C4-2B (cell line): ENCODE measurements around the gene CYFIP1.

ENCODE experiments used
- H3K27ac ChIP-seq: fragments of 450-650 bp; 2 replicates; pipeline ENCODE4 v1.5.1; 2017
- ZFX ChIP-seq: fragments of 450-650 bp; IDR thresholded peaks from 2 replicates; pipeline ENCODE4 v1.6.1; 2017
- TF ChIP-seq, protein P1 (sequence below): fragments of 450-650 bp; conservative IDR thresholded peaks from 2 replicates; pipeline ENCODE4 v1.5.1; 2017; ENCODE audit warnings: mild to moderate bottlenecking

The CYFIP1 gene

DNA sequence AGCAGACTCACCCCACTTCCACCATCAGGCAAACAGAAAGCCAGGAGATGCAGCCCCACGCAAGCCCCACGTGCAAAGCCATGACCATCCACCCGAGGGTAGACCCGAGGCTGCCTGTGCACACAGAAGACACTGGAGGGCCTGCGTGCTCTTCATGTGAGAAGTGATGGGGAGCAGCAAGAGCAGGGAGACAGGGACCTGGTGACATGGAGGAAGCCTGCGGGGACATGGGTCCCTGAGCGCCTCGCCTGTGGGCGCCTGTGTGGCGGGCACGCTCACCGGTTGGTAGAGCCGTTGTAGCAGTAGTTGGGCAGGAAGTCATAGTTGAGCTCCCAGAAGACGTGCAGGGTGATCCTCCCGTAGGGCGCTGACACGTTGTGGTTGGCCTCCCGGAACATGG is 76.7 kb downstream of the CYFIP1 start:
- TF ChIP-seq ZFX, result no peak
- no peak overlapping the region for H3K27ac ChIP-seq

DNA sequence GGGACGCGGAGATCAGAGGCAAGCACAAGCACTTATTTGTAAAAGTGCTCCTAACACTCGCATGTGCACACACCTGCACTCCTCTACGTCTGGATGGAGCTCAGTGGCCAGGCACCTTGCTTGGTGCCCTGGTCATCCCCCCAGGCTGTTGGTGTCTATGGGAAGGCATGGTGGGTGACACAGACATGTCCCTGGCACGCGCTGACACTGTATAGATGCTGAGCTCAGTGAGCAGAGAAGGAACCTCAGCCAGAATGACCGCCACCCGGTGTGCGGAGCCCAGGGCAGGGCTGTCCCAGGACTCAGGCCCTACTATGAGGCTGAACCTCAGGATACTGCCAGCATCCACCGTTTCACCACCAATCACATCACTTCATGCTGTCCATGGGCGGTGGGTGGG is 77.2 kb downstream of the CYFIP1 start:
- TF ChIP-seq ZFX, result no peak
- TF ChIP-seq, protein P1, sequence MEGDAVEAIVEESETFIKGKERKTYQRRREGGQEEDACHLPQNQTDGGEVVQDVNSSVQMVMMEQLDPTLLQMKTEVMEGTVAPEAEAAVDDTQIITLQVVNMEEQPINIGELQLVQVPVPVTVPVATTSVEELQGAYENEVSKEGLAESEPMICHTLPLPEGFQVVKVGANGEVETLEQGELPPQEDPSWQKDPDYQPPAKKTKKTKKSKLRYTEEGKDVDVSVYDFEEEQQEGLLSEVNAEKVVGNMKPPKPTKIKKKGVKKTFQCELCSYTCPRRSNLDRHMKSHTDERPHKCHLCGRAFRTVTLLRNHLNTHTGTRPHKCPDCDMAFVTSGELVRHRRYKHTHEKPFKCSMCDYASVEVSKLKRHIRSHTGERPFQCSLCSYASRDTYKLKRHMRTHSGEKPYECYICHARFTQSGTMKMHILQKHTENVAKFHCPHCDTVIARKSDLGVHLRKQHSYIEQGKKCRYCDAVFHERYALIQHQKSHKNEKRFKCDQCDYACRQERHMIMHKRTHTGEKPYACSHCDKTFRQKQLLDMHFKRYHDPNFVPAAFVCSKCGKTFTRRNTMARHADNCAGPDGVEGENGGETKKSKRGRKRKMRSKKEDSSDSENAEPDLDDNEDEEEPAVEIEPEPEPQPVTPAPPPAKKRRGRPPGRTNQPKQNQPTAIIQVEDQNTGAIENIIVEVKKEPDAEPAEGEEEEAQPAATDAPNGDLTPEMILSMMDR, result no peak
- no peak overlapping the region for H3K27ac ChIP-seq

DNA sequence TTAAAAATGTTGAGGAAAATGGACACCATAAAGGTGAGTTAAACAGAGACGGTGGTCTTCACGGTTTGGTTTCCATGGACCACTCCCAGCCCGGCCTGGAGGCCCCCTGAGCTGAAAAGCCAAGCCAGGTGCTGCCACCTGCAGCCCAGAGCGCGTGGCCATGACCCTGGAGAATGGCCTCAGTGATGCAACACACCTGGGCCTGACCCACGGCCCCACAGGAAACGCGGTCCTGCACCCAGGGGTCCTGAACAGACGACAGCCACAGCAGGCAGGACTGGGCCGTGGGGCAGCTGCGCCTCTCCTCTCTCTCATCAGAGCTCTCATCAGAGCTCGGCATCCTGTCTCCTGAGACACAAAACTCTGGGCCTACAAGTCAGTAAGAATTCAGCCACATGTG is 77.6 kb downstream of the CYFIP1 start:
- no peak overlapping the region for H3K27ac ChIP-seq
- TF ChIP-seq, protein P1, result no peak
- no peak for TF ChIP-seq ZFX

DNA sequence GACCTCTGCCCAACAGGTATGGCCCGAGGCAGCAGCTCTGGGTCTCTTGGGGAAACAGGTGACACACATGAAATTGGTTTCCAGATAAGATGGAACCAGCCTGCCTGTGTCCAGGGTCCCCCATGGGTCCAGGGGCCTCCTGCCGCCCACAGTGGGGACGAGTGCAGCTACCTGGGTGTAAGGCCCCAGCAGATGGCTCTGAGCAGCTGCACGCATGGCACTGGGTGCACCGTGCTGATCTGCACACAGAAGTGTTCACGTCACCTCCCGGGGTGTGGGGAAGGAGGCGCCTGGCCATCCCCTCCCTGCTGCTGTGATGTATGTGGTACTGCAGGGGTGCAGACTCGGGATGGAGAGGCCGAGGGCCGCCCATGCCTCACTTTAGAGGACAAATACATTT is 78.1 kb downstream of the CYFIP1 start:
- TF ChIP-seq, protein P1, result no peak
- no peak for TF ChIP-seq ZFX
- no peak overlapping the region for H3K27ac ChIP-seq

DNA sequence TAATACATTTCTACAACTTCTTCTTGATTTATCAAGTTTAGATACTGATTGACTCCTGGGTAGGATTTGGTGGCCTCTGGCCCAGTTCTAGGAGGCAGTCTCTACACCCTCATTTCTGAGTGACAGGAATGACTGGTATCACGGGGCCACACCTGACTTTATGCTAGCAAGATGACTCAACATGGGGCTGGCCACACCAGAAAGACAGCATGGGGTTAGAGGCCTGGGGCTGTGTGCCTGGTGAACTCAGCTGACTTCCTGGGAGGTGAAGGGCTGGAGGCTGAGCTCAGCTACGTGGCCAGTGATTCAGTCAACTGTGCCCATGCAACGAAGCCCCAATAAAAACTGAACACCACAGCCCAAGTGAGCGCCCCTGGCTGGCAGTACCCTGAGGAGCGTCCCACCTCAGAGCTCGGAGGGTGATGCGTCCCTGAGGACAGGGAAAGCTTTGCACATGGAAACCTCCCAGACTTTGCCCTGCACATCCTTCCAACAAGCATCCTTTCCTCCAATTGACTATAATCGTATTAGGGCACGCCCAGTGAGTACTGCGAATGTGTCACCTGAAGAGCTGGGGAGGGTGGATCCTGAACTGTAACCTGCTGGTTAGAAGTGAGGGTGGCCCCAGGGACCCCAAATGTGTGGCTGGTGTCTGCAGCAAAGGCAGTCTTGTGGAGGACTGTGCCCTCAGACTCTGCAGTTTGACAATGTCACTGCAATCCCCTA is 84.5 kb downstream of the CYFIP1 start:
- no peak overlapping the region for H3K27ac ChIP-seq
- no peak for TF ChIP-seq ZFX
- TF ChIP-seq, protein P1, result no peak

DNA sequence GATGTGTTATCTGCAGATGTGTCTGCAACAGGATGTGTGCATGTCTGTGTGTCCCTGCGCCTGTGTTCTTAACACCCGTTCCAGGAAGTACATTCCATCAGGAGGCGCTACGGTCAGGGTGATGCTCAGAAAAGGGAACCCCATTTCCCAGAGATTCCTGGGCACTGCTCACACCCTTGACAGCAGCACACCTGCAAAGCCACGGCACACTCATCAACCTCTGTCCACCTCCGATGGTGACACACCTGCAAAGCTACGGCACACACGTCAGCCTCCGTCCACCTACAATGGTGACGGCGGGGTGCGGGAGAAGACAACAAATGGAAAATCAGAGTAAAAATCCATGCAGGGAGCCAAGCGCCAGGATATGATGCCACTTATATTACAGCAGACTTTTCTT is 86.3 kb downstream of the CYFIP1 start:
- no peak overlapping the region for H3K27ac ChIP-seq
- TF ChIP-seq, protein P1, result no peak
- TF ChIP-seq ZFX, result no peak

DNA sequence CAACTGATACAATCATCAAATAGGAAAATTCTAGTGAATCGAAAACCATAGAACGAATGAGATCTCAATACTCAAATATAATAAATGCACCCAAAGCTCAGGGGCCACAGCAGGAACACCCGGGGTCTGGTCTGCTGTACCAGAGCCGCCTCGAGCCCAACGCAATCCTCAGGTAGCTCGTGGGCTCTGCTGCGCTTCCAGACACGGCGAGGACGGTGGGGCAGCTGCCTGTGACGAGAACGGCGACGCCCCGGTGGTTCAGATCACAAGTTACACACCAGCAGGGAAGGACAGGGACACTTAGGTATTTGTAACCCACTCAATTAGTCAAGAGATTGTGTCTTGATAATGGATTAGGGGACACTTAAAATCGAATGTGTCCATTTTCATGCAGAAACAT is 87.1 kb downstream of the CYFIP1 start:
- TF ChIP-seq ZFX, result no peak
- TF ChIP-seq, protein P1, result no peak
- H3K27ac ChIP-seq, result no peak overlapping the region

DNA sequence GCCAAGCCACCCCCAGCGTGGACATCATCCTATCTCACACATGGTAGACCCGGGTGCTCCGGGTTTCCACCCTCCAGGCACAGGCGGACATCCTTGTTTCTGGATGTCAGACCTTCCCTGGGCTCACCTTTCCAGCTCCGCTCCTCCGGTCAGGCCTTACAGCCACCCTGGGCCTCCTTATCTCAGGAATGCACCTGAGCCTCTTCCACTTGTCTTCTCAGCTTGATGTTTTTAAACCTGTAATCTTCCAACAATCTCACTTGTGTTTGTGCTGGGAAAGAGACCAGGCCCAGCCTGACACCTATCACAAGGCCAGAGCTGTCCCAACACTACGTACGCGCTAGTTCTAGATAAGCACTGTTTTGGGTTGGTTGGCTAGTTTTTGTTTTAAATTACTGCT is 87.8 kb downstream of the CYFIP1 start:
- H3K27ac ChIP-seq, result no peak overlapping the region
- TF ChIP-seq, protein P1, result no peak
- TF ChIP-seq ZFX, result no peak
